Endometrium (tissue), 2 donors: ENCODE data around the gene NAALADL2.
"Not testable (repeated sequence)": the region's sequence is repeated elsewhere in the genome, so short reads cannot be mapped to it uniquely, and the experiment has no call there.

ENCODE experiments used
- FAIRE-seq: peaks from 2 replicates; lab custom pipeline; 2012; peaks lifted over from hg19 to GRCh38; lab: Jason Lieb, UNC
- donor health status: control.
- donor health status: control.

Gene NAALADL2

GRCh38 chr3:175493301-175493700 lies 634.2 kb downstream of the NAALADL2 start:
- FAIRE-seq = no peak

DNA sequence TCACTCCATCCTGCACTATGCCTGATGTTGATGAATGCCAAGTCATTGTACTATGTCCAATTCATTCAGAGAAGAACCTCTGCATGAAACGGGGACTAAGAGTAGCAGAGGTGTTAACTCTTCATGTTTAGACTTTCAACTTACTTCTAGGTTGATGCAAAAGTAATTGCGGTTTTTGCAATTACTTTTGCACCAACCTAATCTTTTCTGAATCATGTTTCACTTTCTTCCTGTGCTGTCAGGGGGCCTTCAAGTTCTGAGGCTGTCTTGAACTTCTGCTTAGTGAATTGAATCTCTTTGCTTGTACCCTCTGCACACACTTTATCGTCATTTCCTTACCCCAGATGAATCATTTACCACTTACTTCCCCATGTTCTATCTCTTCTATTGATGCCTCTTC lies 636.2 kb downstream of the NAALADL2 start:
- FAIRE-seq = no peak

DNA sequence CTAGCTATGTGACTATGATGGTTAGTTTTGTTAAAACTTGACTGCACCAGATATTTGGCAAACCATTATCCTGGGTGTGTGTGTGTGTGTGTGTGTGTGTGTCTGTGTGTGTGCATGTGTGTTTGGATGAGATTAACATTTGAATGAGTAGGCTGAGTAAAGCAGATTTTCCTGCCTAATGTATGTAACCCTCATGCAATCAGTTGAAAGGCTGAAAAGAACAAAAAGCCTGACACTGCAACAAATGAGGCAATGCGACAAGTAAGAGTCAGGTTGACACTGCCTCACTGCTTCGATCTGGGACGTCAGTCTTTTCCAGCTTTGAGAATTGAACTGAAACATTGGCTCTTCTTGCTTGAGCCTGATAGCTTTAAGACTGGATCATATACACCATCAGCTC lies 643.0 kb downstream of the NAALADL2 start:
- no peak for FAIRE-seq

- FAIRE-seq = no peak
These were observed 652.2 kb downstream of the NAALADL2 start for GRCh38 chr3:175511219-175511785.

- FAIRE-seq = no peak
These were observed 653.6 kb downstream of the NAALADL2 start for GRCh38 chr3:175512700-175513099.

- FAIRE-seq = no peak
These were observed 659.3 kb downstream of the NAALADL2 start for GRCh38 chr3:175518459-175518858.

- FAIRE-seq = no peak
These were observed 662.3 kb downstream of the NAALADL2 start for GRCh38 chr3:175521406-175521805.

GRCh38 chr3:175526191-175526590 lies 667.1 kb downstream of the NAALADL2 start:
- FAIRE-seq = no peak

- FAIRE-seq = no peak
These were observed 667.6 kb downstream of the NAALADL2 start for GRCh38 chr3:175526609-175527280.

DNA sequence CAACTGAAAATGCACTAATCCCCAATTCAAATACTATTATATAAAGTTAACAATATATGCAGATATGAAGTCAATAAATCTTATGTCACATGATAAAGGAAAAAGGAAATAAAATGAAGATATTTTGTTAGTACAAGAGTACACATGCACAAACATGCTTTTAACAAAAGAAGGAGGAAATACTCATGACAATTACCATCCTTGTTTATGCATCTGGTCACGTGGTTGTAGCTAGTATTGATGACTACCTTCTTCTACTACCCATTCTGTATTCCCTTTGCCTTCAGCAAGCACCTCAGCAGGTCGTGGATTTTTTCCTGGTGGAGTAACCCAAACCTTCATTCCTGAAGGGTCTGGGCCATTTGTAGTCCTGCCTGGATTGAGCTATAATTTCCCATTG lies 669.6 kb downstream of the NAALADL2 start:
- FAIRE-seq = not testable (repeated sequence)

- FAIRE-seq = no peak
These were observed 676.2 kb downstream of the NAALADL2 start for GRCh38 chr3:175535351-175535750.

- FAIRE-seq = no peak
These were observed 687.0 kb downstream of the NAALADL2 start for GRCh38 chr3:175546115-175546514.

DNA sequence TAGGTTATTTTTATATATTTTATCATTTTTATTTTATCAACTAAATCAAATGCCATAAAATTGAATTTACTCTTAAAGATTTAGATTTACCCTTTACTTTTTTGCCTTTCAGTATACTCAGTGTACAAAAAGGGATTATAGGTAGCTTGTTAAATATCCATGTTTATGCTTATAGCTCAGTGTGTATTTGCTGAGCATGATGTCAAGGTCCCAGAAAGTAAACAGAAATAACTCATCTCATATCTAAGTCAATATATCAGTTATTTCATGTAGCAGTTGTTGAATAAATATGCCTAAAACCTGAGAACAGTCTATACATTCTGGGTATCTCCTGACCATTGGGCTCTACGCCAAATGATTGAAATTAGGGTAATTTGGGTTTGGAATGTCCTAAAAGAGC lies 693.8 kb downstream of the NAALADL2 start:
- FAIRE-seq = no peak

GRCh38 chr3:175554801-175555200 lies 695.7 kb downstream of the NAALADL2 start:
- FAIRE-seq = no peak

GRCh38 chr3:175558261-175558660 lies 699.1 kb downstream of the NAALADL2 start:
- no peak for FAIRE-seq

DNA sequence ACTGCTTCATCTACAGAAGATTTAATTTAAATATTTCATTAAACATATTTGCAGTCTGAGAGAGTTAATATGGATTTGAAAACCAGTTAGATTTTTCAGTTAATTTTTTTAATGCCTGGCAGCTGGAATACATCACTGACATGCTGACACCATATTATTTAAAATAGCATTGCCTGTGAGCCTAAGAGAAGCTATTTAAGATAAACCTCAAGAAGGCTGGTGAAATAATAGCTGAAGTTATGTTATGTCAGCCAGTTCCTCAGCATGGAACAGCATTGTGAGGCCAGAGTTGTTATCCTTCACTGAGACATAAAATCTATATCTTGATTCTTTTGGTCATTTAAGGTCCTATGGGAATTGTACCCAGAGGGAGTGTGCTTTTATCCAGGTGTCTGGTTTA lies 705.2 kb downstream of the NAALADL2 start:
- FAIRE-seq = no peak

DNA sequence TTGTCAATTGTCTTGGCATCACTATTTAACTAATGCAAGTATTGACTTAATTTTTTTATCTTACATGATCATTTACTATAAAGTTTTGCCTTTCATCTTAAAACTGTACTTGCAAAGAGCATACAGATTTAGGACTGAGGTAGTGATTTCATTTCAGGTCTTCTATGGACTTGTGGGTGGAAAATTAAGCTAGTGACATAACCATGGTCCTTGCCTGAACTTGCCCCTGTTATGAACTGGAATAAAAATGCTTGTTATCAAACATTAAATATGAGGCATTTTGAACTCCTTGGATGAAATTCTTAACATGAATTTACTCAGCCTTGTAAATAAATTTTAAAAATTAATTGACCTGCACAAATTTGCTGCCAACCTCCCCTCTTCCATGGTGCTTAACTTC lies 712.0 kb downstream of the NAALADL2 start:
- no peak for FAIRE-seq

GRCh38 chr3:175573226-175573625 lies 714.1 kb downstream of the NAALADL2 start:
- no peak for FAIRE-seq

DNA sequence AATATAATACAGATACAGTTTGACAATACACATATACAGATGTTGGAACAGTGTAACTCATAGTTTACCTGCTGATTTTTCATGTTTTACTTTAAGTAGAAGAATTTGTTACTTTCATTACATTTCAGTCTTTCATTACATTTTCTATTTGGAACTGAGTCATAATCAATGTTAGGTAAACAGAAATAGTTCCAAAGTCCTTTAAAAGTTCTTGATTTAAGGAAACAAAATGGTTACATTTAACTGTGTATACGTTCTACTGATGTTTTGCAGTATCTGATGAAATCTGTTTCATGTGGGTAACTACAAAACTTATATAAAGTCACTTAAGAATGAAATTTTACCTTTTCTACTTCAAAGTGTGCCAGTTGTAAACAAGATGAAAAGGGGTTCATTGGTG lies 721.2 kb downstream of the NAALADL2 start:
- FAIRE-seq = no peak

DNA sequence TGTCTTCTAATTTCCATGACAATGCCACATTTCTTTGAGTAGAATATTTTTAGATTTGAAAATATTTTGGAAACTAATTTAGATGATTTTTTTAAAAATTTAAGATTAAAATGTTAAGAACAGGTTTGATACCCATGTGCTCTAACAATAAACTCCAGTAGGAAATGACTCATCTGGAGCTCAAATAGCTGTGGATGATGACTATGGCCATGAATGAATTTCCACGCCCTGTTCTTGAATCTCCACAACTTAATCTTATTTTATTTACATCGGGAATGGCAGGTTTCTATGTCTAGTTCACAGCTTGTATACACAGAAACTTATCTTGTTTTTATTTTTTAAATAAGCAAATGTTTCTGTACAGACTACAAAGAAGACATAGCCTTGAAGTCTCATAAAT lies 726.8 kb downstream of the NAALADL2 start:
- FAIRE-seq = no peak

DNA sequence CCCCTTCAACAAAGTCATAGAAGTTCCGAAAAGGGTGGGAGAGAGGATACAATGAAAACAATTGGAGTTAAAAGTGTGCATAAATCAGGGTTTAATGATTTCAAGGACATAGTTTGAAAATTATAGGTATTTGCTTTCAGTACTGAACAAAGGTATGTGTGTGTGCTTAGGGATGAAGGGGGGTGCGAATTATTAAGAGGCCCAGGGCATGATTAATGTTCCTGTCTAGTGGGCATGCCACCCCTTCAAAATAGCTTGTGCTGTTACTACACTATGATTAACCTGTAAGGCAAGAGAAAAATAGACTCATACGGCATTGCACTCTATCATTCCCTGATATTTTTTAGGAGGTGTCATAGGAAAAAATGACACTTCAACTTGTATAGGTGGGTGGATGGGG lies 731.6 kb downstream of the NAALADL2 start:
- FAIRE-seq = no peak

- peak; percentile 18 for FAIRE-seq
These were observed 732.2 kb downstream of the NAALADL2 start for GRCh38 chr3:175591375-175591774.

GRCh38 chr3:175593331-175593730 lies 734.2 kb downstream of the NAALADL2 start:
- FAIRE-seq = no peak

DNA sequence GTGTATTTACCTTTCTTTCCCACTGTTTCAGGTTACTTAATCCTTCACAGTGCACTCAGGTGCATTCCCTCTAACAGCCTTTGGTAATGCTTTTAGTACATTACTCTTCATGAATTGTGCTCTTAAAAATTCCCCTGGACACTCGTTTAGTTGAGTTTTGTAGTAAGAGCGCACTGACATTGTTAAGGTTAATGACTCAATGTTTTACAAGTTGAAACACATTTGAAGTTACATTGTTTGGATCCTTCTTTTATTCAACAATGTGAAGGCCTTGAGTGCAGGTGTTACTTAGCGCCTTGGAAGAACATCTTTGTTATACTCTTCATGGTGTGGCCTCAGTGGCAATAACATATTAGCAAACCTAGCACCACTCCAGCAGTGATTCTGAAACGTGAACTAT lies 739.6 kb downstream of the NAALADL2 start:
- FAIRE-seq = no peak
